ELF-1 (cell line): ENCODE measurements around the gene ABCA5.
A peak's percentile ranks its signal among the peaks of the same experiment; 100 is the strongest.
"Not testable (repeated sequence)": the region's sequence is repeated elsewhere in the genome, so short reads cannot be mapped to it uniquely, and the experiment has no call there.

Experiments
- DNase-seq: peaks from one replicate; pipeline ENCODE4 v3.0.0-alpha.2; 2016; ENCODE audit warnings: low read depth, low spot score

The ABCA5 gene

DNA sequence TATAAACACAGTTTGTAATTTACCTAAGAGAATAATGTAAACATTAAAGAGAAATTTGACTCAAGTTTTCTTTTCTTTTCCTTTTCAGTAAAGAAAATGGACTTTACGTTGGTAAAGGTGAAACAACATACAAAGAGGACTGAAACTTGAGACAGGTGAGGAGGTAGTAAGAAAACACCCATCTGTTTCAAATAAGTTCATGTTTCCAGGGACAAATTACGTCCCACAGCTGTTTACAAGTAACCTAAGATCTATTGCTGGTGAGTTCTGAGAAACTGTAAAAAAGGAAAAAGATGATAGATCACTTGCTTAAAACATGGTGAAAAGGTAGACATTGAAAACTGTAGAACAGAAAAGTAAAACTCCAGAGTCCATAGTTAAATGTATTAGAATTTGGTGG, 4.8 kb upstream of the ABCA5 start:
- DNase-seq, result no peak

DNA sequence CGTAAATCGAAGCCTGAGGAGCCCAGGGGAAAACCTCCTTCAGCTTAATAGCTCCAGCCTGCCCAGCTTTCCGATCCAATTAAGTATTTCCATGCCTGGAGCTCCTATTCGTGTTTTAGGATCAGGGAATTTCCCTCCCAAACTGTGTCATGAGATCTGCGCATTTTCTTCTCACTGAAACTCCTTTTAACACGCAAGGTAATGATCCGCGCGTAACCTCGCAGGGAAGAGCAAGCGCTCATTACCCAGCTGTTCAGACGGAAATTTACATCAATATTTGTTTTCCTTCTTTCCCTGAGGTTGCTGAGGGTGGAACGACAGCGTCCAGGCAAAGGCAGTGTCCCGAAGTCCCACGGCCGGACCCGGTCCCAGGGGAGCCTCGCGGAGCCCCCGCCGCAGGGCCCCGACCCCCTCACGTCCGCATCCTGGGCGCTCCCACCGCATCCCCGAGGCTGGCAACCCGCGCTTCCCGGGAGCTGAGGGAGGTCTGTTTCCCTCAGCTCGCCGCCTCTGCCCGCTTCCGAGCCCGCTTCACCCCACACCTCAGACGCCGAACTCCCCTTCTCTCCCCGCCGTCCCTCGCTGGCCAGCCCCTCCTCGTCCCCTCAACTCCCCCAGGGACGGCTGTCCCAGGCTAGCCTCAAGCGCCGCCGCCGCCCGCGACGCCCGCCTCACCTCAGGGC, 415 bp downstream of the ABCA5 start:
- peak; percentile 4 for DNase-seq

DNA sequence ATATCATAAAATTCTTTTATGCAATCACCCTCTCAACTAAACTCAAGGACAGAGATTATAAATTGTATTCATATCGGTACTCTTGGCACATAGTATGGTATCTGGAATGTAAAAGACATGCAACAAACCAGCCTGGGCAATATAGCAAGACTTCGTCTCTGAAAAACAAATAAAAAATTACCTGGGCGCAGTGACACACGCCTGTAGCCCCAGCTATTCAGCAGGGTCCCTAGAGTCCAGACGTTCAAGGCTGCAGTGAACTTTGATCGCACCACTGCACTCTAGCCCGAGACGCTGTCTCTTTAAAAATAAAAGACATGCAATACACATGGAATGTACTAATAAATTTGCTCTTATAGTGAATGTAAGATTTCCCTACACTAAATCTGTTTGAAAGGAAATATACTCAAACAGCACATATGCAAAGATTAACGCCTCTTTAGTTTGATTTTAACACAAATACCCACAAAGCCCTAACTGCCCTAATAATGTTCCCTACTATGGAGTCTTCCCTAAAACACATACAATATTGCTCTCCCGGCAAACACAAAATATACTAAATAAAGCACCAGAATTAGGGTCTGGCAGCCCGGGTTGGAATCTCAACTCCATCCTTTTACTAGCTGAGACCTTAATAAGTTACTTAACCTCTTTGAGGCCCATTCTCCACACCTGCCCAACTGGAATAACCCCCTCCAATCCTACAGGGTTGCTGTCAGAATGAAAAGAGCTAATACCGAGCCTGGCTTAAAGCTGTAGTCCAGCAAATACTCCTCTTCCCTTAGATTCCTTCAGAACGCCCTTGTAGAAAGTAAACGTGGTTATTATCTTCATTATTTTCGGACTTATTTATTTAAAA, 1.2 kb downstream of the ABCA5 start:
- no peak for DNase-seq

- no peak for DNase-seq
Measured at GRCh38 chr17:69323806-69324205, 3.1 kb downstream of the ABCA5 start.

DNA sequence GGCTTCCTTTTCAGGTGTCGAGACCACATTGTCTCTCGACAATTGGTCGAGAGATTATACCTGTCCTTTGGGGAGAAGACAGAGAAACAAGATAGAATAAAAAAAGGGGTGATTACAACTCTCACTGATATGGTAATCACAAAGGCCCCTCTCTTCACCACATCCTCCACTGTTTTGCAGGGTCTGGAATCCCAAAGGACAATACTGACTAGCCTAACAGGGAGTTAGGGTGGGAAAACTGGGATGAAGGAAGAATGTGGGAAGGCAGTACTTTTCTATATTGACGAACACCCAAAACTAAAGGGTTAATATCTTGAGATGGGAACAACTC, 6.1 kb downstream of the ABCA5 start:
- DNase-seq, result no peak

DNA sequence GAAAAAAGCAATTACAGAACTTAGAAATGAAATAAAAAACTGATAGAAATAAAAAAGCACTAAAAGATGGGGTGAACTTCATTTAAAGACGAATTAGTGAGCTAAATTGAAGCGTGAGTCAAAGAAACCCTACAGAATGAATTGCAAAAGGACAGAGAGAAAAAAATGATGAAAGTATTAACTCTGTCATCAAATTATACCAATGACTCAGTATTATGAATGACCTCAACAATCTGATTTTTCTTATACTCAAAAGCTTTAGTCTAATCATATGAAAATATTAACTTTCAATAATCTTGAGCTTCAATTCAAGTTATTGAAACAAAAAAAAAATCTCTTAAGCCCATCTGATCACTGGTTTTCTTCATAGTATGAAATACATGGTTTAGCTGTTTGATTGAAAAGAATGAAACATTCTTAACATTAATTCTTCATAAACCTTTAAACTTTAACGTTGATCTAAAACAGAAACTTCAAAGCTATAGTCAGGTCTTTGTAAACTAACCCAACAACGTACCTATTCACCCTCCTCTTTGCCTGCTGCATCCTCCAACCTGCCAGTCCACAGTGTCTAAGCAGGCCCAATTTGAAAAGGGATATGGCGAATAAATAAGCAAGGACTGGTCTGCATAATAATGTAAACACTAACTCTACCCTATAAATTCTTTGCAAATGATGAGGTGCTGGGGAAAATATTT, 6.6 kb downstream of the ABCA5 start:
- no peak for DNase-seq

DNA sequence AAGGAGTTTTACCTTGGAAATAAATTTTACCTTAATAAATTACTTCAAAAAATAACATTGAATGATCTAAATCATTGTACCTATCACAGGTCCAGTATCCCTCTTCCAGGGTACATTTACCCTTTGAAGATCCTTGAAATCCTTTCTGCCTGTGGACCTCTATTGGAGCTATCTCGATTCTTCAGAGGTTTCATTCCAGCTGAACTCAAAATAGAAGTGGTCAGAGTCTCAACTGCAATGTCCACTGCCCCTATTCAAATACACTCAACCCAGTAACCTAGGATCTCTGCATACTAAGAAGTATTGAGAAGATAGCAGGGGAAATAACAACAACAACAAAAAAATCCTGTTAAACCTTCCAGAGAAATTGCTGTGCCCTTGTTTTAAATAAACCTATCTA, 9.3 kb downstream of the ABCA5 start:
- DNase-seq, result no peak

DNA sequence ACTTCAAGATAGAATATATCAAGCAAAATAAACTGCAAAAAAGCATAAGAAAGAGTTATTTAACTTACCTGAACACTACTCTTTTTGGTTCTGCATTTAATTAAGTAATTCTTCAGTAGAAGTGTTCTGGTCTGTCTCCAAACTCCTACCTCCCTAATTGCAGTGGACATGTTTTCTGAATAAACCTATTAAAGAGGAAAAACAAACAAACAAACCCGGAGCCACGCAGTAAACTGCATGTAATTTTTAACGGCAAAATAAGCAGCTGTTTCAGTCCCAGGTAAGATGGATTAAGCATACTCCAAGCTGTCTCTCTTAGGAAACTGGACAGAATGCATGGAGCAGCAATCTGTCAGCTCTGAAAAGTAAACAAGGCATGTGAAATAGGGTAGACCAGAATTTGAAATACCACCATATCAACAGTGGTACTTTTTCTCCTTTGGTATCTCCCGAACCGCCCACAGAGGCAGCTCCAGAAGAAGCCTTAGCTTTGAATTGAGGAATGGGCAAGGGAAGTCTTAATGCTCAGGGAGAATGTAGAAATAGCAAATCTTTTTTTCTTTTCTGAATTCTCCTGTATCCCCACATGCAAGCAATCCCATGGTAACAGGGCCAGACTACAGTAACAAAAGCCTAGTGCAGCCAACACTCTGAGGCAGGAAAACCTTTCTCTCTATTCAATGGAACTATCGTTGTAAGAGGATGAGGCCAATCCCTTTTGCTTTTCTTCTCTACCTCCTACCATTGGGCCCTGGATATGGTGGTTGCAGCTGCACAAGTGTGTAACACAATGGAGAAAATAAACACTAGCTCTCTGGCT, 12.5 kb downstream of the ABCA5 start:
- DNase-seq, result no peak

- no peak for DNase-seq
Measured at GRCh38 chr17:69305177-69305576, 21.8 kb downstream of the ABCA5 start.

DNA sequence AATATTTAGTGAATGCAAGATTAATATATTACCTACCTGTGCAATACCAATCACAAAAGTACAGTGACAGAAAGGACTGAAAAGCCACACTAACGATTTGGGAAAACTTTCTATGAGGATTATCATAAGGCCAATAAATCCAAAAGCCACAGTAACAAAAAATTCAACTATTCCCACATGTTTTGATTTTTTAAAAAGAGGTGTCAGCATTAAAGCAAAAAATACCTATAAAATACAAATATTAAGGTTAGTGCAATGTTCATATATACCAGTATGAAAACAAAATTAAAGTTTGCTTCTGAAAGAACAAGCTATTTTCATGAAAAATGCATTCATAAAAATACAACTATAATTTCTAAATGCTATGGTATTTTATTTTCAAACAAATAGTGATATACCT, 24.3 kb downstream of the ABCA5 start:
- DNase-seq, result no peak

DNA sequence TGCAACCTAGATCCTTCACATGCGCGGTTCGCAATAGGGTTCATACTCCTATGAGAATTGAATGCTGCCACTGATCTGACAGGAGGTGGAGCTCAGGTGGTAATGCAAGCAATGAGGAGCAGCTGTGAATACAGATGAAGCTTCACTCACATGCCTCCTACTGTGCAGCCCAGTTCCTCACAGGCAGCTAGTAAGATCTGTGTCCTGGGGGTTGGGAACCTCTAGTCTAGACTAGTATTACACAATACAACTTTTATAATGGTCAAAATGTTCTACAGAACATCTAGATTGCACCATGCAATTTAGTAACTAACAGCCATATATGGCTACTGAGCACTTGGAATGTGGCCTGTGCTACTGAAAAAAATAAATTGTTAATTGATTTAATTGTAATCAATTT, 26.7 kb downstream of the ABCA5 start:
- DNase-seq, result no peak

- not testable (repeated sequence) for DNase-seq
Measured at GRCh38 chr17:69298120-69298722, 28.7 kb downstream of the ABCA5 start.

- DNase-seq, result no peak
Measured at GRCh38 chr17:69287168-69287567, 39.8 kb downstream of the ABCA5 start.

DNA sequence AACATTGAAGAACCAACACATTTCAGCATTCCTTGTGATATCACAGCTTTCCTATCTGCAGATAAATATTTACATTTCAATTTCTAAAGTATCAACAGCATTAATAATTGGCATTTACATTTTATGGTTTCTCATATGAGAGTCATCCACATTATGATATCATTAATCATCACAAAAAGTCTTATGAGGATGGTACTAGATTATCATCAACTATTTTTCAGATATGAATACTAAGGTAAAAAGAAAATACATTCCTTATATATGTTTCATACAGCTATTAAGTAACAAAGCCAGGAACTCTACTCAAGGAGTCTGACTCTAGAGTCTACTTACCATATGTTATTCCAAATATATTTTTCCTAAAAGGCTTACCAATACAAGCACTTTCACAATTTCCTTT, 40.7 kb downstream of the ABCA5 start:
- no peak for DNase-seq

DNA sequence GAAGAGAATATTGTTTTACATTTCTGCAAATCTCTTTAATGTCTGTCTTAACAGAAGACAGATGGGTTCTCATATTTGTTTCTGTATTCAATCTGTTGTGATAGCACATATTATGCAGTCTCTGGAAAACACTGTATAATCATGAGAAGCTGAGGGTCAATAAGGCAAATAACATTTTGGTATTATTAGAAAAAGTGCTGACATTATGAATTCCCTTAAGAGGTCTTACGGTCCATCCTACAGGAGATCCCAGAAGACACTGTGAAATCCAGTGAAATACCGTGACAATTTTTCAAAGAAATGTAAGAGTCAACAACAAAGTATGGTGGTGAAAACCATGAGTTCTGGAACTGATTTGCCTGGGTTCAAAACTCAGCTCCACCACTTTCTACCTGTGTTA, 42.3 kb downstream of the ABCA5 start:
- DNase-seq, result no peak

DNA sequence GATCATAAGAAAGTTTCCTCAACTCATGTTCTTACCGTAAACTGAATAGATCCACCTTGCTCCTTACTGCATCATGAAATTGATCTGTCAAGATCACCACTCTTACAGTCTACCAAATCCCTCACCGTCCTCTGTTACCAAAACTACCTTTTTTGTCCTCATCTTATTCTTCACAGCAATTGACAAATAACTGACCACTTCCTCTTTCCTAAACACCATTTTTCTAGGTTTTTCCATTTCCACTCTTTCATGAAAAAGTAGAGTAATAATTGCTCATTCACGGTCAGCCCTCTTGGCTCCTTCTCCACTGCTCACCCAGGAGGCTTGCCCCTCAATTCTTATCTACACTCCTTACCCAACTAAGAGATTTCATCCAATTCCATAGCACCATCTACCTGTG, 44.9 kb downstream of the ABCA5 start:
- DNase-seq, result no peak

GRCh38 chr17:69276279-69276678, 50.7 kb downstream of the ABCA5 start:
- DNase-seq, result not testable (repeated sequence)

- no peak for DNase-seq
Measured at GRCh38 chr17:69275751-69276150, 51.2 kb downstream of the ABCA5 start.

DNA sequence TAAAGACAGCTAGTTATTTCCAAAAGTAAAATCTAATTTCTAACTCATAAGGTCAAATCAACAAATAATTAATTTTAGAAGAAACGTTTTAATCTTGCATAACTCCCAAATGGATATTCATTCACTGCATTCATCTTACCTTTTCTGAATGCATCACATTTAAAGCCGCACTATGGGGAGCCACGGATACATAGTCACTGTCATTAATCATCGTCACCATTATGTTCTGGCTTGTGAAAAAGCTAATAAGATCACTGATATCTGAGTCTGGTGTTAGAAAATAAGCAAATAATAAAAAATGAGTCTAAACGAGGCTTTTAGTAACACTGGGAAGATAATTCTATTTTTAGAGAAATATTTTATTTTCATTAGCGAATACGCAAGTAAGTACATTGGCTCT, 55.9 kb downstream of the ABCA5 start:
- DNase-seq, result no peak

DNA sequence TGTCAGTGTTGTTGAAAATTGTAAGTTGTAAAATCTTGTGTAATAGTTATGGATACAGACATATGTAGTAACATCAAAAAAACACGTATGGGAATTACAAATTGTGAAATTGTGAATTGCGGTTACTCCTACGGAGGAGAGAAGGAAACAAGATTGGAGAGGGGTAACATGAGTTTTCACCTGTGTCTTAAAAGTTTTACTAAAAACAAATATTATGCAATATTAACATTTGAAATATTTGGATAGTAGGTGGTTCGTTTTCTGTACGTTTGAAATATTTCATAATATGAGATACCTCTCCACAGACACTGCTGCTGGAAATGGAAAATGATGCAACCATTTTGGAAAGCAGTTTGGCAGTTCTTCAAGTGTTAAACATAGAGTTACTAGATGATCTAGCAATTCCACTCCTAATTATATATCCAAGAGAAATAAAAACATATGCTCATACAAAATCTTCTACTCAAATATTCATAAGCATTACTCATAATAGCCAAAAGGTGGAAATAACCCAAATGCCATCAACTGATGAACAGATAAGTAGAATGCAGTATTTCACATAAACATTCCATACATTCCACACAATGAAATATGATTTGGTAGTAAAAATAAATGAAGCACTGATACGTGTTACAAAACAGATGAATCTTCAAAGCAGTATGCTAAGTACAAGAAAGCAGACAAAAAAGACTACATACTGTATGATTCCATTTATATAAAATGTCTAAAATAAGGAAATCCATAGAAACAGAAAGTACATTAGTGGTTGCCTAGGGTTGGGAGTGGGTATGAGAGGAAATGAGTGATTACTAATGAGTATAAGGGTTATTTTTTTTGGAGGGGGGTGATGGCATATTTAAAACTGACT, 57.6 kb downstream of the ABCA5 start:
- no peak for DNase-seq
